ENCODE results near the gene PTPRN2. TPM values are rescaled to one million over a fixed set of nuclear protein-coding genes. Genes with fewer than 3 reads are reported as not detected.
A peak's percentile ranks its signal among the peaks of the same experiment; 100 is the strongest.
"Not testable (repeated sequence)": the region's sequence is repeated elsewhere in the genome, so short reads cannot be mapped to it uniquely, and the experiment has no call there.

PTPRN2 gene
- total and polyA plus RNA-seq, 7 donors: 3.2 to 7.1 (median 5.5) TPM

DNA sequence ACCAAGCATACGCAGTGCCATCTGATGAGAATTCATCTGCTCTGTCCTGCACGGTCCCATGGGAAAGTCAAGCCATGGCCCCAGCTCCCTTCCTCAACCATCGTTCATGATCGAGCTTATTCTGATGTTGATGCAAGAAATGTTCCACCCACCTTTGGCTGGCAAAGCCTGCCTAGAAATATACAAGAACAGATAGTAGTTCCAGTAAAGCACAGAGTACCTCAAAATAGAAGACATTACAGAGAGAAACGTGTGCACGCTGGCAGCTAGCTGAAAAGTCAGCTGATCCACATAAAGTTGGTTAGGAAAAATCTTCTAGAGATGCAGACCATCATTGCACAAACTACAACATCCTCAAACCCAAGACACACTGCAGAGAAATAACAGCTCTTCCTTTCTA is 127.0 kb downstream of the PTPRN2 start:
- Histone ChIP-seq H3K9me3 (no peaks in the 10 kb centered on the region), H3K27ac (peak overlapping the region in 2 of 4 donors; percentile 6 to 57), H3K27me3 (no peaks in the 10 kb centered on the region), H3K36me3 (no peaks in the 10 kb centered on the region), H3K4me1 (peaks cover 0 to 6% (median 0%) of the 10 kb centered on the region in 4 donors), H3K4me3 (no peak overlapping the region)
- WGBS, 2 donors: 86 to 87% methylated on average over 6 of the region's 6 CpGs
- TF ChIP-seq, protein P1, sequence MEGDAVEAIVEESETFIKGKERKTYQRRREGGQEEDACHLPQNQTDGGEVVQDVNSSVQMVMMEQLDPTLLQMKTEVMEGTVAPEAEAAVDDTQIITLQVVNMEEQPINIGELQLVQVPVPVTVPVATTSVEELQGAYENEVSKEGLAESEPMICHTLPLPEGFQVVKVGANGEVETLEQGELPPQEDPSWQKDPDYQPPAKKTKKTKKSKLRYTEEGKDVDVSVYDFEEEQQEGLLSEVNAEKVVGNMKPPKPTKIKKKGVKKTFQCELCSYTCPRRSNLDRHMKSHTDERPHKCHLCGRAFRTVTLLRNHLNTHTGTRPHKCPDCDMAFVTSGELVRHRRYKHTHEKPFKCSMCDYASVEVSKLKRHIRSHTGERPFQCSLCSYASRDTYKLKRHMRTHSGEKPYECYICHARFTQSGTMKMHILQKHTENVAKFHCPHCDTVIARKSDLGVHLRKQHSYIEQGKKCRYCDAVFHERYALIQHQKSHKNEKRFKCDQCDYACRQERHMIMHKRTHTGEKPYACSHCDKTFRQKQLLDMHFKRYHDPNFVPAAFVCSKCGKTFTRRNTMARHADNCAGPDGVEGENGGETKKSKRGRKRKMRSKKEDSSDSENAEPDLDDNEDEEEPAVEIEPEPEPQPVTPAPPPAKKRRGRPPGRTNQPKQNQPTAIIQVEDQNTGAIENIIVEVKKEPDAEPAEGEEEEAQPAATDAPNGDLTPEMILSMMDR (IDR thresholded peaks at IDR 0.05): no peak
- TF ChIP-seq POLR2AphosphoS5 (IDR thresholded peaks at IDR 0.05) (peak in 2 of 4 donors; percentile 34 to 41), EP300 (IDR thresholded peaks at IDR 0.05) (peak in 3 of 4 donors; percentile 38 to 69 (median 58))
- intact Hi-C loops (cut with DNase I): no loop called here
- no peak for DNase-seq

DNA sequence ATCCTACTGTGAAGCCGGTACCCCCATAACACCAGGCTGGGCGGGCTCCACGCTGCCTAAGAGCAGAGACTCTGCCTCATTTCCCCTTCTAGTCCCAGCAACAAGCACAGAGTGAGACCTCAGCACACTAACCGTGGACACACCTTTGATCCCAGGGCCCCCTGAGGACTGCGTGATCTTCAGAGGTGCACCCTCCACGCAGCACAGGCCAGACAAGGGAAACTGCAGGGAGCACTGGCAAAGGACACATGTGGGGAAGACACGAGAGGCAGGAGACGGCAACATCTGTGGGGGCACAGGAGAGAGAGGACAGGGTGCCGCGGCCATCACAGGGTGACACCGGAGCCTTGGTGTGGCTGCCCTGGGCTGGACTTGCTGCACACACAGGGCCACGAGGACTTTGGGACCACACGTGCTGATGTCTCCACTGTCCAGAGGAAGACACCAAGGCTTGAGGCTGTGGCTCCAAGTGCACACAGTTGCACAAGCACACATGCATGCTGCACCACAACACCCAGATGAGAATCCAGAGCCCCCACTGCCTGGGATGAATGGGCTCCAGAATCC is 128.8 kb downstream of the PTPRN2 start:
- TF ChIP-seq, protein P1 (IDR thresholded peaks at IDR 0.05): no peak
- no peak for TF ChIP-seq POLR2AphosphoS5 (IDR thresholded peaks at IDR 0.05)
- TF ChIP-seq POLR2A (IDR thresholded peaks at IDR 0.05): no peak
- Histone ChIP-seq H3K27ac (no peak overlapping the region), H3K4me1 (peaks cover 0 to 6% (median 0%) of the 10 kb centered on the region in 4 donors), H3K9me3 (no peaks in the 10 kb centered on the region), H3K36me3 (no peaks in the 10 kb centered on the region), H3K27me3 (no peaks in the 10 kb centered on the region), H3K4me3 (no peak overlapping the region)
- WGBS, 2 donors: 83 to 90% methylated on average over 13 of the region's 13 CpGs
- DNase-seq: no peak
- intact Hi-C loops (cut with DNase I): no loop called here

DNA sequence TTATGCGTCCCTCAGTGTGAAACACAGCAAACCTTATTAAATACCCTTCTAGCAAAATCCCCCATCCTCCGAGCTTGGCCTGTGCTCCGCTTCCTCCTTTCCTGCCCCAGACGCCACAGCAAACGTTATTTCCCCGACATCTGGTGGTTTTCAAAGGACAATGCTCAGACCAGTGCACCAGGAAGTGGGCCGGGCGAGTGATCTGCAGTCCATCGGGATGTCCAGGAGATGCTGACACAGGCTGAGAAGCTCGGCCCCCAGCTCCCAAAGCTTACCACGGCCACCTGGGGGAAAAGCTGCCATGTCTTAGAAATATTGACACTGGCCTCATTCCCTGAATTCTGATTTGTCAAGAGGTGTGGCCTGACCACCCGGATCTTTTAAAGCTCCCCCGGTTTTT is 129.5 kb downstream of the PTPRN2 start:
- Histone ChIP-seq H3K9me3 (no peaks in the 10 kb centered on the region), H3K4me3 (no peak overlapping the region), H3K36me3 (no peaks in the 10 kb centered on the region), H3K27me3 (no peaks in the 10 kb centered on the region), H3K4me1 (peaks cover 0 to 6% (median 0%) of the 10 kb centered on the region in 4 donors), H3K27ac (no peak overlapping the region)
- 61 to 72% methylated on average over 13 of the region's 13 CpGs for WGBS, 2 donors
- DNase-seq: no peak
- intact Hi-C loops (cut with DNase I): no loop called here
- no peak for TF ChIP-seq EP300 (IDR thresholded peaks at IDR 0.05)
- TF ChIP-seq, protein P1 (IDR thresholded peaks at IDR 0.05): no peak
- TF ChIP-seq POLR2A (IDR thresholded peaks at IDR 0.05): no peak
- TF ChIP-seq POLR2AphosphoS5 (IDR thresholded peaks at IDR 0.05): no peak

DNA sequence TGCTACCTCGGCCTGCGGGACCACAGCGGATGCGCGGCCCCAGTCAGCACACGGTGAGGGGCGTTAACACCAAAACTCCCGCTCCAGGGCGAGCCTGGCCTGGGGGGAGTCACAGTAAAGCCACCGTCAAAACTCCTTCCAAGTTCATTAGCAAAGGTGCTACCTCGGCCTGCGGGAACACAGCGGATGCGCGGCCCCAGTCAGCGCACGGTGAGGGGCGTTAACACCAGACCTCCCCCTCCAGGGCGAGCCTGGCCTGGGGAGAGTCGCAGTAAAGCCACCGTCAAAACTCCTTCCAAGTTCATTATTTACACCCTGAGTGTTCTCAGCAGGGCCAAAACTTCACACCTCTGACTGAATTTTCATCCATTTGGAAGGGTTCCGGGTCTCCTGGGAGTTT is 130.0 kb downstream of the PTPRN2 start:
- H3K9me3 ChIP-seq; H3K4me3 ChIP-seq; DNase-seq; H3K36me3 ChIP-seq; H3K27me3 ChIP-seq; H3K4me1 ChIP-seq; intact Hi-C loops (cut with DNase I); H3K27ac ChIP-seq: not testable (repeated sequence)
- WGBS, 2 donors: 93 to 97% methylated on average over 22 of the region's 22 CpGs

DNA sequence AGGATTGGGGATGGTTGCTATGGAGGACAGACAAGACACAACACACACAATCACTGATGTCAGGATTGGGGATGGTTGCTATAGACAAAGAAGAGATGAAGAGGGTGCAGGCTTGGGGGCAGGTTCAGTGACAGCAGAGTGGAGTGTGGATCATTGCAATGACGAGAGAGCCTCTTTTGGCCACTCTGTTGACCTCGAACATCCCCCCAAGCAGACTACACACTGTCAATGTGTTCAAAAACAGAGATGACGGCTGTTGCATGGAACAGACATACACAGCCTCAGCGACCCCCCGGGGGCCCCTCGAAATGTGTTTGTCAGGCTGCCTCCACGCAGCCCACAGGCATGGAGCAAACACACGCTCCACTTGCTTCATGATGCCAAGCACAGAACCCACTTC is 133.0 kb downstream of the PTPRN2 start:
- Histone ChIP-seq H3K4me3 (no peak overlapping the region), H3K36me3 (no peaks in the 10 kb centered on the region), H3K27me3 (no peaks in the 10 kb centered on the region), H3K27ac (no peak overlapping the region), H3K4me1 (no peaks in the 10 kb centered on the region), H3K9me3 (no peaks in the 10 kb centered on the region)
- no peak for DNase-seq
- intact Hi-C loops (cut with DNase I): no loop called here
- WGBS, 2 donors: 84 to 91% methylated on average over 8 of the region's 8 CpGs
- no peak for TF ChIP-seq EP300 (IDR thresholded peaks at IDR 0.05)
- TF ChIP-seq POLR2A (IDR thresholded peaks at IDR 0.05): no peak
- TF ChIP-seq POLR2AphosphoS5 (IDR thresholded peaks at IDR 0.05): no peak
- TF ChIP-seq, protein P1 (IDR thresholded peaks at IDR 0.05): no peak

All from sigmoid colon (tissue), 7 donors.